Osteoblast (primary cell): ENCODE measurements around the gene SERPINI2. TPM values are rescaled to one million over a fixed set of nuclear protein-coding genes. Genes with fewer than 3 reads are reported as not detected.

ENCODE experiments used
- DNase-seq: peaks from one replicate; pipeline ENCODE4 v3.0.0; 2011; ENCODE audit warnings: low spot score, mixed read lengths; ENCODE audit not compliant: insufficient read length; ENCODE audit errors: missing footprints
- H2AFZ ChIP-seq: 2 replicates; pipeline ENCODE4 v1.6.0; 2011; ENCODE audit warnings: mild to moderate bottlenecking, low read length
- H3K27ac ChIP-seq: 2 replicates; pipeline ENCODE4 v1.5.1; 2011; ENCODE audit warnings: mild to moderate bottlenecking, low read depth, low read length, moderate library complexity
- H3K27me3 ChIP-seq: 2 replicates; pipeline ENCODE4 v1.6.0; 2012; ENCODE audit warnings: mild to moderate bottlenecking, control low read depth, inconsistent platforms, low read length, moderate library complexity; ENCODE audit not compliant: insufficient read depth
- H3K36me3 ChIP-seq: 2 replicates; pipeline ENCODE4 v1.5.1; 2011; ENCODE audit warnings: mild to moderate bottlenecking, low read length, control low read depth, moderate library complexity; ENCODE audit not compliant: insufficient read depth
- H3K4me1 ChIP-seq: 2 replicates; pipeline ENCODE4 v1.5.1; 2011; ENCODE audit warnings: mild to moderate bottlenecking, low read length, control low read depth, moderate library complexity; ENCODE audit not compliant: insufficient read depth
- H3K4me2 ChIP-seq: 2 replicates; pipeline ENCODE4 v1.6.0; 2011; ENCODE audit warnings: mild to moderate bottlenecking, low read length; ENCODE audit not compliant: insufficient read depth
- H3K4me3 ChIP-seq: fragments of 200-600 bp; sonication (generic); 3 replicates; pipeline ENCODE4 v1.5.1; 2012; ENCODE audit warnings: mild to moderate bottlenecking, low read length, inconsistent platforms; ENCODE audit not compliant: insufficient read depth
- H3K79me2 ChIP-seq: 2 replicates; pipeline ENCODE4 v1.6.0; 2012; ENCODE audit warnings: mild to moderate bottlenecking, low read length, control low read depth, inconsistent platforms; ENCODE audit not compliant: insufficient read depth
- H3K9me3 ChIP-seq: 2 replicates; pipeline ENCODE4 v1.5.1; 2011; ENCODE audit warnings: low read depth, low read length, control low read depth
- H4K20me1 ChIP-seq: 2 replicates; pipeline ENCODE4 v1.6.0; 2012; ENCODE audit warnings: mild to moderate bottlenecking, low read length, control low read depth; ENCODE audit not compliant: insufficient read depth
- CTCF ChIP-seq: IDR thresholded peaks from 2 replicates; pipeline ENCODE4 v1.5.1; 2011; ENCODE audit warnings: mild to moderate bottlenecking, low read depth, low read length, moderate library complexity; ENCODE audit errors: extremely low read depth
- total RNA-seq: library from RNA; depleted of rRNA; stranded (reverse); fragments of >200 nt; gene quantifications from 2 replicates; pipeline ENCODE4 v1.2.3, GENCODE V29; 2012

Gene SERPINI2
- total RNA-seq: not detected in 2 replicates

GRCh38 chr3:167473863-167474262, at the start of gene SERPINI2:
Gene SERPINI2, minus strand, starts transcription at chr3:167474042. Its CDS starts 2,208 bp downstream, at chr3:167471834.
- no peak for TF ChIP-seq CTCF
- DNase-seq: no peak

GRCh38 chr3:167521006-167521355, 47.1 kb upstream of the SERPINI2 start:
- no peak for TF ChIP-seq CTCF
- Histone ChIP-seq H2AFZ (no peak overlapping the region), H3K27me3 (no peaks in the 10 kb centered on the region), H3K79me2 (no peaks in the 10 kb centered on the region), H3K9me3 (no peaks in the 10 kb centered on the region), H3K27ac (no peak overlapping the region), H3K4me1 (no peaks in the 10 kb centered on the region), H3K4me2 (no peak overlapping the region), H3K4me3 (no peak overlapping the region), H4K20me1 (no peaks in the 10 kb centered on the region), H3K36me3 (no peaks in the 10 kb centered on the region)
- DNase-seq: no peak

More at GRCh38 chr3:167473863-167474262, at the start of gene SERPINI2:
- no peaks in the 10 kb centered on the region for H3K9me3 ChIP-seq
- no peaks in the 10 kb centered on the region for H3K36me3 ChIP-seq
- no peaks in the 10 kb centered on the region for H3K27me3 ChIP-seq
- H3K79me2 ChIP-seq: no peaks in the 10 kb centered on the region
- H3K4me1 ChIP-seq: no peaks in the 10 kb centered on the region
- H3K27ac ChIP-seq: no peak within 1 kb of the TSS
- H2AFZ ChIP-seq: no peak within 1 kb of the TSS
- H3K4me3 ChIP-seq: no peak within 1 kb of the TSS
- H3K4me2 ChIP-seq: no peak within 1 kb of the TSS
- H4K20me1 ChIP-seq: no peaks in the 10 kb centered on the region

GRCh38 chr3:167520266-167521005, 46.6 kb upstream of the SERPINI2 start:
- H3K36me3 ChIP-seq: no peaks in the 10 kb centered on the region
- no peak overlapping the region for H2AFZ ChIP-seq
- no peaks in the 10 kb centered on the region for H4K20me1 ChIP-seq
- no peak for DNase-seq
- TF ChIP-seq CTCF: no peak
- no peak overlapping the region for H3K4me2 ChIP-seq
- H3K79me2 ChIP-seq: no peaks in the 10 kb centered on the region
- H3K4me3 ChIP-seq: no peak overlapping the region
- H3K9me3 ChIP-seq: no peaks in the 10 kb centered on the region
- H3K27me3 ChIP-seq: no peaks in the 10 kb centered on the region
- no peak overlapping the region for H3K27ac ChIP-seq
- no peaks in the 10 kb centered on the region for H3K4me1 ChIP-seq

DNA sequence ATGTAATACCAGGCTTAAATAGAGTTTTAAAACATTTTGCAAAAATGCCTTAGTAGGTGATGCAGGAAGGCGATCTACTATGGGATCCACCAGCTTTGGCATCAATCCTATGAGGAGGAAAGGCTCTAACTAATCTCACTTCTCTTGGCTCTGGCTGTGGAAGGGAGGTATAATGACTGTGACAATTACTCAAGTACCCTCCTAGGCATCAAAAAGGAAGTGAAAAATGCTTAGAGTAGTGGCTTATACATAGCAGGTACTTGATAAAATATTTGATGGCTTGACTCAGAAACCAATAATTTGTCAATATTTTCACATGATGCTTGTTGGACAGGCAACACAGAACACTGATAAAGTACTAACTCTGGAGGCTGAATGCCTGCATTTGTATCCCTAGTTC, 34.1 kb upstream of the SERPINI2 start:
- TF ChIP-seq CTCF: no peak
- H3K27me3 ChIP-seq: no peaks in the 10 kb centered on the region
- H2AFZ ChIP-seq: no peak overlapping the region

More for the DNA sequence above, 34.1 kb upstream of the SERPINI2 start:
- DNase-seq: no peak
- Histone ChIP-seq H3K4me2 (no peak overlapping the region), H3K36me3 (no peaks in the 10 kb centered on the region), H3K4me1 (no peaks in the 10 kb centered on the region), H3K79me2 (no peaks in the 10 kb centered on the region), H3K27ac (no peak overlapping the region), H3K9me3 (peaks cover 3% of the 10 kb centered on the region), H3K4me3 (no peak overlapping the region), H4K20me1 (no peaks in the 10 kb centered on the region)
